Lung (tissue), 12 donors: ENCODE measurements around the gene LMAN2. TPM values are rescaled to one million over a fixed set of nuclear protein-coding genes. Genes with fewer than 3 reads are reported as not detected.

Source experiments
- ATAC-seq: fragments of 200-7000 bp; cut with Tn5 transposase; one replicate; pipeline ENCODE4 v1.9.1; 2020; ENCODE audit warnings: moderate number of reproducible peaks; ENCODE audit not compliant: insufficient read depth, low FRiP score
- DNase-seq, 3 donors: peaks; one replicate each; pipeline ENCODE4 v3.0.0-alpha.2; 2013 to 2017
- H3K27ac ChIP-seq, 2 donors: one replicate each; pipeline ENCODE4 v1.5.1; 2013; ENCODE audit warnings: mild to moderate bottlenecking in 2 of 2, moderate library complexity in 2 of 2, control low read depth in 1 of 2, inconsistent platforms in 1 of 2, low read depth in 1 of 2, low read length in 1 of 2
- H3K27me3 ChIP-seq, 3 donors: one replicate each; pipeline ENCODE4 v1.5.1; 2013; ENCODE audit warnings: low read length in 2 of 3; ENCODE audit not compliant: control insufficient read depth in 3 of 3, insufficient read depth in 3 of 3
- H3K36me3 ChIP-seq, 4 donors: one replicate each; pipeline ENCODE4 v1.5.1; 2013; ENCODE audit warnings: low read length in 4 of 4, mild to moderate bottlenecking in 1 of 4, moderate library complexity in 1 of 4; ENCODE audit not compliant: control insufficient read depth in 4 of 4, insufficient read depth in 4 of 4
- H3K4me1 ChIP-seq, 5 donors: one replicate each; pipeline ENCODE4 v1.5.1; 2013; ENCODE audit warnings: low read length in 5 of 5, mild to moderate bottlenecking in 2 of 5, moderate library complexity in 1 of 5; ENCODE audit not compliant: control insufficient read depth in 5 of 5, insufficient read depth in 5 of 5
- H3K4me3 ChIP-seq: one replicate; pipeline ENCODE4 v1.5.1; 2013; ENCODE audit warnings: mild to moderate bottlenecking, control low read depth, moderate library complexity
- H3K9ac ChIP-seq, 2 donors: one replicate each; pipeline ENCODE4 v1.5.1; 2013; ENCODE audit warnings: low read length in 2 of 2, control low read depth in 1 of 2; ENCODE audit not compliant: insufficient read depth in 1 of 2
- H3K9me3 ChIP-seq, 4 donors: one replicate each; pipeline ENCODE4 v1.5.1; 2013; ENCODE audit warnings: low read length in 3 of 4, mild to moderate bottlenecking in 1 of 4, moderate library complexity in 1 of 4; ENCODE audit not compliant: control insufficient read depth in 4 of 4, insufficient read depth in 3 of 4
- WGBS, 2 donors: extraction: QIAGEN DNeasy Blood & Tissue Kit; methylation state at CpG; one replicate each; pipeline ENCODE4 v1.1.7; 2013; 5-methylcytosine and 5-hydroxymethylcytosine counted together
- polyA plus RNA-seq, 2 donors: library from polyadenylated mRNA; stranded (reverse); fragments of 200-250 nt; gene quantifications; one replicate each; pipeline ENCODE4 v1.2.1, GENCODE V29; 2013
- total RNA-seq, 2 donors: library from RNA; depleted of rRNA in 1 of 2; stranded (reverse); fragments of >200 nt in 1 of 2; gene quantifications; one replicate each; pipeline ENCODE4 v1.2.1, GENCODE V29; 2014 to 2021
- TF ChIP-seq, protein P1 (sequence below): IDR thresholded peaks from 2 replicates; pipeline ENCODE4 v1.5.1; 2012; ENCODE audit warnings: mild to moderate bottlenecking; ENCODE audit errors: control extremely low read depth, extremely low read depth
- donor health status: control.
- donor health status: control.
- donor health status: Bipolar disorder and iron deficiency.
- donor health status: healthy.
- donor health status: DM: yes; HTN: yes; CAD: no.

LMAN2 gene
- total and polyA plus RNA-seq, 4 donors: 101 to 316 (median 181) TPM

DNA sequence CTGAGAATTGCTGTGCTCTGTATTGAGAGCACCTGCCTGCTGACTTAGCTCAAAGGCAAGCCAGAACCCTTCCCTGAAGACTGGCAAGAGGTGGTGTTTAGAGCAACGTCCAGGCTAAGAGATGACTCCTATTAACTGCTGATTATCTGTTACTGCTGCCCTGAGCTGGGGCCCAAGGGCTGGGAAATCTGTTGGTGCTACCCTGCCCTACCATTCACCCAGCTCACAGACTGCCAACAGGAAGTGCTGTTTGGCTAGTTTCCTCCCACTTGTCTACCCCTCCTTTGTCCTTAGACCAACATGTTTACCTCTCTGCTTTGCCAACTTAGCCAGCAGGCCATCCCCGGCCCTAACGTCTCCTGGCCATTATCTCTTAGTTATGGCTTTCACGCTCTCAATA lies 54.9 kb downstream of the LMAN2 start:
- H3K27ac ChIP-seq: peak overlapping the region in 1 of 2 donors; percentile 54
- H3K9me3 ChIP-seq: no peaks in the 10 kb centered on the region
- H3K4me3 ChIP-seq: no peak overlapping the region
- peaks cover 17 to 47% (median 38%) of the 10 kb centered on the region in 4 donors for H3K36me3 ChIP-seq
- ATAC-seq (no peak), DNase-seq (no peak)
- 31 to 33% methylated on average over 4 of the region's 4 CpGs for WGBS, 2 donors
- peaks cover 0 to 19% (median 13%) of the 10 kb centered on the region in 5 donors for H3K4me1 ChIP-seq
- no peaks in the 10 kb centered on the region for H3K27me3 ChIP-seq
- TF ChIP-seq, protein P1, sequence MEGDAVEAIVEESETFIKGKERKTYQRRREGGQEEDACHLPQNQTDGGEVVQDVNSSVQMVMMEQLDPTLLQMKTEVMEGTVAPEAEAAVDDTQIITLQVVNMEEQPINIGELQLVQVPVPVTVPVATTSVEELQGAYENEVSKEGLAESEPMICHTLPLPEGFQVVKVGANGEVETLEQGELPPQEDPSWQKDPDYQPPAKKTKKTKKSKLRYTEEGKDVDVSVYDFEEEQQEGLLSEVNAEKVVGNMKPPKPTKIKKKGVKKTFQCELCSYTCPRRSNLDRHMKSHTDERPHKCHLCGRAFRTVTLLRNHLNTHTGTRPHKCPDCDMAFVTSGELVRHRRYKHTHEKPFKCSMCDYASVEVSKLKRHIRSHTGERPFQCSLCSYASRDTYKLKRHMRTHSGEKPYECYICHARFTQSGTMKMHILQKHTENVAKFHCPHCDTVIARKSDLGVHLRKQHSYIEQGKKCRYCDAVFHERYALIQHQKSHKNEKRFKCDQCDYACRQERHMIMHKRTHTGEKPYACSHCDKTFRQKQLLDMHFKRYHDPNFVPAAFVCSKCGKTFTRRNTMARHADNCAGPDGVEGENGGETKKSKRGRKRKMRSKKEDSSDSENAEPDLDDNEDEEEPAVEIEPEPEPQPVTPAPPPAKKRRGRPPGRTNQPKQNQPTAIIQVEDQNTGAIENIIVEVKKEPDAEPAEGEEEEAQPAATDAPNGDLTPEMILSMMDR: no peak
- no peak overlapping the region for H3K9ac ChIP-seq

DNA sequence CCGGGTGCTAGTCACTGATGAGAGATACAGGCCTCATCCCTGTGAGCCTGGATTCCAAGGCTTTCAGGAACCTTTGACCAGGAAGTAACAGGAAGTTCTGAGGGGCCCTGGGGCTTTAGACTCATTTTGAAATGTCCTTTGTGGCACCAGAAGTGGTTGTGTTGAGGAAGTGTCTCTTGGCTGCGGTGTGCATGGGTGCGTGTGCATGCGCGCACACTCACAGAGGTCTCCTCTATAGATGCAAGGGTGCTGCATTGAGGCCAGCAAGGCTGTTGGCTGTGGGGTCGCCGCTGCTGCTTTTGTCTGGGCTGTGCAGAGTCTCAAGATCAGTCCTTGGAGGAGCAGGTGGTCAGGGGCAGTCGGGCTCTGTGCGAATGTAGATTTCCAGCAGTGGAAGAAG lies 55.5 kb downstream of the LMAN2 start:
- ATAC-seq (no peak), DNase-seq (no peak)
- H3K27me3 ChIP-seq: no peaks in the 10 kb centered on the region
- H3K36me3 ChIP-seq: peaks cover 19 to 48% (median 39%) of the 10 kb centered on the region in 4 donors
- no peak overlapping the region for H3K4me3 ChIP-seq
- 42 to 73% methylated on average over 9 of the region's 9 CpGs for WGBS, 2 donors
- H3K9ac ChIP-seq: no peak overlapping the region
- H3K9me3 ChIP-seq: no peaks in the 10 kb centered on the region
- no peak overlapping the region for H3K27ac ChIP-seq
- peaks cover 0 to 12% (median 6%) of the 10 kb centered on the region in 5 donors for H3K4me1 ChIP-seq
- TF ChIP-seq, protein P1: no peak

- TF ChIP-seq, protein P1: no peak
- H3K36me3 ChIP-seq: peaks cover 19 to 50% (median 40%) of the 10 kb centered on the region in 4 donors
- H3K27me3 ChIP-seq: no peaks in the 10 kb centered on the region
- H3K27ac ChIP-seq: no peak overlapping the region
- ATAC-seq (no peak), DNase-seq (no peak)
- H3K9me3 ChIP-seq: no peaks in the 10 kb centered on the region
- no peak overlapping the region for H3K4me3 ChIP-seq
- 90 to 91% methylated on average over 3 of the region's 3 CpGs for WGBS, 2 donors
- no peak overlapping the region for H3K9ac ChIP-seq
- H3K4me1 ChIP-seq: peaks cover 0 to 10% (median 0%) of the 10 kb centered on the region in 5 donors
Observed at GRCh38 chr5:177294632-177295031, 56.8 kb downstream of the LMAN2 start.
